Ovary (tissue), 9 donors: Measurements from ENCODE around the gene LMO3. TPM values are rescaled to one million over a fixed set of nuclear protein-coding genes. Genes with fewer than 3 reads are reported as not detected.

Experiments
- DNase-seq, 5 donors: peaks; one replicate each; pipeline ENCODE4 v3.0.0-alpha.2; 2019 to 2020
- H3K27ac ChIP-seq, 2 donors: fragments of 200-600 bp; one replicate each; pipeline versions ENCODE4 v1.5.1 to v1.8.0; 2019 to 2022
- H3K27me3 ChIP-seq: fragments of 200-600 bp; one replicate; pipeline ENCODE4 v1.8.0; 2022
- H3K36me3 ChIP-seq: fragments of 200-600 bp; sonication (generic); one replicate; pipeline ENCODE4 v1.5.1; 2019
- H3K4me1 ChIP-seq: one replicate; pipeline ENCODE4 v1.8.1; 2013; ENCODE audit warnings: mild to moderate bottlenecking, moderate library complexity; ENCODE audit not compliant: insufficient read depth
- H3K4me3 ChIP-seq: fragments of 200-600 bp; sonication (generic); one replicate; pipeline ENCODE4 v1.5.1; 2017
- H3K9me3 ChIP-seq, 2 donors: fragments of 200-600 bp in 1 of 2; sonication (generic) in 1 of 2; one replicate each; pipeline versions ENCODE4 v1.5.1 to v1.8.1; 2013 to 2019; ENCODE audit warnings: mild to moderate bottlenecking in 1 of 2, moderate library complexity in 1 of 2
- CTCF ChIP-seq, 3 donors: fragments of 450-650 bp in 2 of 3; fragments of 200-600 bp in 1 of 3; IDR thresholded peaks; one replicate each; pipeline versions ENCODE4 v1.5.1 to v1.8.0; 2016 to 2022; ENCODE audit warnings: antibody characterized with exemption in 3 of 3, mild to moderate bottlenecking in 1 of 3
- EP300 ChIP-seq: sonication (generic); formaldehyde crosslinking; IDR thresholded peaks from one replicate; pipeline ENCODE4 v1.6.1; 2017; ENCODE audit warnings: antibody characterized with exemption
- POLR2A ChIP-seq: fragments of 450-650 bp; IDR thresholded peaks from one replicate; pipeline ENCODE4 v1.6.1; 2017; ENCODE audit warnings: antibody characterized with exemption, mild to moderate bottlenecking, moderate library complexity
- WGBS, 3 donors: extraction: QIAGEN DNeasy Blood & Tissue Kit in 1 of 3; methylation state at CpG; one replicate each; pipeline versions ENCODE4 v1.1.5 to v1.1.7; 2013 to 2017; 5-methylcytosine and 5-hydroxymethylcytosine counted together
- intact Hi-C, 4 donors: fragments of 100-400 bp; cut with DNase I; formaldehyde crosslinking; loops; one replicate each; pipeline versions ENCODE4 v1.11.0 to v1.15.1; 2022 to 2023
- polyA plus RNA-seq, 2 donors: library from polyadenylated mRNA; stranded (reverse); fragments of 200-250 nt in 1 of 2; fragments of 350-450 nt in 1 of 2; fragmentation: Illumina TruSeq in 1 of 2; extraction: RNeasy Lipid Tissue Mini Kit (QIAGEN cat#74804) in 1 of 2; gene quantifications; one replicate each; pipeline ENCODE4 v1.2.3, GENCODE V29; 2013 to 2014
- total RNA-seq, 7 donors: library from RNA; depleted of rRNA in 2 of 7; stranded (reverse); fragments of >200 nt in 2 of 7; fragmentation: NEBNext Ultra II Directional in 3 of 7; extraction: Animal tissue kit (Norgen Biotek cat#: 25700) in 3 of 7; gene quantifications; one replicate each; pipeline versions ENCODE4 v1.1.0 to v1.2.4, GENCODE V29; 2016 to 2023
- donor health status: DM: no; HTN: no; CAD: no; lungs with moderate emphysema.
- donor health status: DM: no; HTN: no; CAD: no.
- donor health status: Bipolar disorder and iron deficiency.
- donor health status: DM: yes; HTN: yes; CAD: no.
- donor health status: DM: no; HTN: no; CAD: no.
- donor health status: DM: yes; HTN: yes; CAD: no.

The LMO3 gene
- total and polyA plus RNA-seq, 9 donors = 0.97 to 11.7 (median 5.0) TPM

- Histone ChIP-seq H3K4me1 (no peaks in the 10 kb centered on the region), H3K4me3 (no peak overlapping the region), H3K9me3 (no peaks in the 10 kb centered on the region), H3K27ac (no peak overlapping the region), H3K36me3 (no peaks in the 10 kb centered on the region), H3K27me3 (no peaks in the 10 kb centered on the region)
- DNase-seq = no peak
- TF ChIP-seq EP300 (no peak), CTCF (IDR thresholded peaks at IDR 0.05) (no peak), POLR2A (no peak)
- 33 to 52% (median 35%) methylated on average over 2 of the region's 2 CpGs for whole genome bisulfite sequencing, 3 donors
- intact Hi-C loops = no loop called here
These were observed 16.4 kb upstream of the LMO3 start for GRCh38 chr12:16622338-16622737.

- Histone ChIP-seq H3K4me1 (no peaks in the 10 kb centered on the region), H3K36me3 (no peaks in the 10 kb centered on the region), H3K27ac (no peak overlapping the region), H3K27me3 (no peaks in the 10 kb centered on the region), H3K9me3 (no peaks in the 10 kb centered on the region), H3K4me3 (no peak overlapping the region)
- intact Hi-C loops = no loop called here
- DNase-seq = no peak
- TF ChIP-seq CTCF (IDR thresholded peaks at IDR 0.05) (no peak), POLR2A (no peak), EP300 (no peak)
These were observed 13.6 kb upstream of the LMO3 start for GRCh38 chr12:16619537-16619936.

GRCh38 chr12:16618256-16618655, 12.3 kb upstream of the LMO3 start:
- Histone ChIP-seq H3K4me1 (no peaks in the 10 kb centered on the region), H3K27ac (no peak overlapping the region), H3K36me3 (no peaks in the 10 kb centered on the region), H3K27me3 (no peaks in the 10 kb centered on the region), H3K4me3 (no peak overlapping the region), H3K9me3 (no peaks in the 10 kb centered on the region)
- DNase-seq = no peak
- TF ChIP-seq POLR2A = no peak
- TF ChIP-seq EP300 = no peak
- no peak for TF ChIP-seq CTCF (IDR thresholded peaks at IDR 0.05)
- WGBS, 3 donors = 54 to 60% (median 57%) methylated on average over 1 of the region's 1 CpG
- intact Hi-C loops = no loop called here

DNA sequence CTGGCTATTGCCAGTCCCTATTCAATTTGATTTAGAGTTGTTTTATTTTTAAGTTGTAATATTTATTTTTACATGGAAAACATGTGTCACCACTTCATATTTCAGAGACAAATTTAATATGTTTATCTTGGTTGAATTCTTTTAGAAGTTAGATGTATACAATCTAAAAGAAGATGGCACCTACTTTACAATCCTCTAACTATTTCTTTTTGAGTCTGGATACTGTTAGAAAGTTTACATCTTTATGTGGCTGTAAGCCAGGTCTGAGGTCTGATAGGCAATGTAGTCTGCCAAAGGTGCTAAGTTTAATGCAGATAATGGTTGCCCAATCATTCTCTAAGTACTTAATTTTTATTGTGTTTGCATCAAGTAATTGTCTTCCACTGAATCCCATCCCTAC, 7.2 kb upstream of the LMO3 start:
- H3K27me3 ChIP-seq = no peaks in the 10 kb centered on the region
- no peaks in the 10 kb centered on the region for H3K4me1 ChIP-seq
- TF ChIP-seq EP300 = no peak
- TF ChIP-seq CTCF (IDR thresholded peaks at IDR 0.05) = no peak
- TF ChIP-seq POLR2A = no peak
- H3K9me3 ChIP-seq = no peaks in the 10 kb centered on the region
- no peak overlapping the region for H3K27ac ChIP-seq
- no peak for DNase-seq
- H3K36me3 ChIP-seq = no peaks in the 10 kb centered on the region
- intact Hi-C loops = no loop called here
- no peak overlapping the region for H3K4me3 ChIP-seq

DNA sequence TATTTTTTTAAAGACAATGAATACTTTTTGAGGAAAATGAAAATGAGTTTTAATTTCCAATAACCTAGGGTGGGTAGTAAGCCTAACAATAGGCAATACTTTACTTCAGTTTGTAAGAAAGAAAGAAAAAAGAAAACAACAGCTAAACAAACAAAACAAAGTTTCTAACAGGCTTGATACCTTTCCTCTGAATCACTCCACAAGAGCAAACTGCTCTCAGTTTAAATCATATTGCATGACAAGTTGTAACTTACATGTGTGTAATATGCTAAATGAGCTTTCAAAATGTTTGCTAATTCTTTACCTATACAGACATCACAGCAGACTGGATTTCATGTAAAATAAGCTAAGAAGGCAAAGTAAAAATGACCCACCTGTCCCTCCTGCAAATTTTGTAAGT, 6.7 kb upstream of the LMO3 start:
- Histone ChIP-seq H3K36me3 (no peaks in the 10 kb centered on the region), H3K9me3 (no peaks in the 10 kb centered on the region), H3K27ac (no peak overlapping the region), H3K4me3 (peak overlapping the region; percentile 7), H3K27me3 (no peaks in the 10 kb centered on the region), H3K4me1 (no peaks in the 10 kb centered on the region)
- DNase-seq = no peak
- TF ChIP-seq CTCF (IDR thresholded peaks at IDR 0.05) = no peak
- TF ChIP-seq POLR2A = no peak
- TF ChIP-seq EP300 = no peak
- intact Hi-C loops = no loop called here
